NCI-H2081 (cell line): ENCODE data around the gene NDUFS6.
A peak's percentile ranks its signal among the peaks of the same experiment; 100 is the strongest.

ENCODE experiments used
- DNase-seq, 2 experiments: peaks; one replicate each; lab custom pipeline; 2025; lab: John Stamatoyannopoulos, UW

The NDUFS6 gene

DNA sequence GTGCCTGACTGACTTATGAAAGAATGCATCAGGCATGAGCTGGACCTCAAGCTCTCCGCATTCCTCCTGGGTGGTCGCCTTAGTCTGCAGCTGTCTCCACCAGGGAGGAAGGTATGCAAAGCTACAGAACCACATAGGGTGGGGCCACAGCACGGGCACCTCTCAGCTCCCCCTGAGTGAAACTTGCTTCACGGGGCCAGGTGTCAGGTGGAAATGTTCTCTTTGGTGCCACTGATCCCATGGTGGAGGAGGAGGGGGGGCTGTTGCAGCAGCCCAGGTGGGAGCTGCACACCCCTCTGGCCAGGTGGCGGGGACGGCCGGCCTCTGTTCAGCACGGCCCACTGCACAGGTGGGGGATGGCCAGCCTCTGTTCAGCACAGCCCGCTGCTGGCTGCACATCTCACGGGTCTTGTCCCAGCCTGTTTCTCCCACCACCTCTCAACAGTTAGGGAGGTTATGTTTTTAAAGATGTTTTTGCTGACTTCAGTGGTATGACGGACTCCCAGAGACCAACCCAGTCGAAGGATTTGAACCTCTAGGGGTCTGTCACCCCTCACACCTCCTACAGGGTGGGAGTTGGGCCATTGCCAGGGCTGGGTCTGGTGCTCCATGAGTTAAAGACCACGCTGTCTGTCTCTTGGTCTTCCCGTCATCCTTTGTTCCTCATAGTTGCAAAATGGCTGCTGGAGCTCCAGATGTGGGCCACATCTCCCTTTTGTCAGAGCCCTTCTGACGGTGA lies 35.9 kb upstream of the NDUFS6 start:
- no peak for DNase-seq

DNA sequence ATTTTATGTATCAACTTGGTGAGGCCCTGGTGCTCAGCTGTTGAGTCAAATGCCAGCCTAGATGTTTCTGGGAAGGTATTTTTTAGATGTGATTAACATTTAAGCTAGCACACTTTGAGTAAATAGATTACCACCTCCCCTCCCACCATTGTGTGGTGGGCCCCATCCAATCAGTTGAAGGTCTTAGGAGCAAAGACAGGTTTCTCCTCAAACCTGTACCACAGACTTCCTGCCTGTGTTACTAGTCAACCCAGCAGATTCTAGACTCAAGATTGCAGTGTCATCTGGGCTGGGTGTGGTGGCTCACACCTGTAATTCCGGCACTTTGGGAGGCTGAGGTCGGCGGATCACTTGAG lies 35.3 kb upstream of the NDUFS6 start:
- DNase-seq = no peak

GRCh38 chr5:1767524-1768282 lies 33.5 kb upstream of the NDUFS6 start:
- no peak for DNase-seq

DNA sequence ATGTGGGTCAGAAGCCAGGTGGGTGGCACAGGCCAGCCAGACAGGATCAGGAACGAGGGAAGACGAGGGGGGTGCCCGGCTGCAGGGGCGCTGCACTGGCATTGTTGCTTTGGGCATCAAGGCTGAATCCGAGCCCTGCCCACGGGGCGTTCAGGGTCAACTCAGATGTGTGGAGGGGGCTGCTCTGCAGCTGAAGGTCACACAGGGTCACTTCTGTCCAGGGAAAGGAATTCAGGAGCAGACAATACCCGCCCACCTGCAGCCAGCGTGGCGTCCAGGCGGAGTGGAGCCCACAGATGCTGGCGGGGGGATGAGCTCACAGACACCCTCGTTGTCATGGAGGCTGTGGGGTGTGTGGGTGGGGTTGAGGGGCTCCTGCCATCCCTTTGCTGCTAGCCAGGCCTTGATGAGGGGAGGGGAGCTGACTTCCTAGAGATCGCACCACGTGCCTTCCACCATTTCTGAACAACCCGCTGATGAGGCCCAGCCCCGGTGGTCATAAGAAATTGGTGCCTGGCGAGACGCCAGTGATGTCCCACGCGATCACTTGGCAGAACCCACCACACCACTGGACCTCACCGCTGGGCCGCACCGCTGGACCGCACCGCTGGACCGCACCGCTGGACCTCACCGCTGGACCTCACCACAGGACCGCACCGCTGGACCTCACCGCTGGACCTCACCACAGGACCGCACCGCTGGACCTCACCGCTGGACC lies 32.8 kb upstream of the NDUFS6 start:
- DNase-seq = no peak

GRCh38 chr5:1769017-1769640 lies 32.1 kb upstream of the NDUFS6 start:
- no peak for DNase-seq

DNA sequence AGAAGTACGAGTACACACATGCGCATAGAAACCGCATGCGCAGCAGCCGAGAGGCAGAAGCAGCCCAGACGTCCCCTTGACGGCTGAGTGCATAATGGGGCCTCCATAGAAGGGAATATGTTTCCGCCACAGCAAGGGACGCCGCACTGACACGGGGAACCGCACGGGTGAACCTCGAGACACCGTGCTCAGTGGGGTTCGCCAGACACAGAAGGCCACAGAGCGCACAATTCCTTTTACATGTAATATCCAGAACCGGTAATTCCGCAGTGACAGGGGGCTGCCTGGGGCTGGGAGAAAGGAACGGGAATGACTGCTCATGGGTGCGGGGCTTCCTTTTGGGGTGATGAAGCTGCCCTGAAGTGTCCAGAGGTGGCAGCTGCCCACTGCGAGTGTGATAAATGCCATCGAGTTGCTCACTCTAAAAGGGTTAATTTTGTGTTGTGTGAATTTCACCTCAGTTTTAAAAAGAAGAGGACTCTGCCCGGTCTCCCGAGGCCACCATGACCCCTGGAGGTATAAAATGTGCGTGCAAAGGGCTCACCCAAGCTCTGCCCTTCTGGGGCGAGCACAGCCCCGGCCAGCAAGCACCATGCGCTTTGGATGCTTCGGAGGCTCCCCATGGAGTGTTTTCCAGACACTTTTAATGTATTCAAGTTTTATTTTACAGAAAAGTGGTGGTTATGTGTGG lies 31.3 kb upstream of the NDUFS6 start:
- DNase-seq = no peak

DNA sequence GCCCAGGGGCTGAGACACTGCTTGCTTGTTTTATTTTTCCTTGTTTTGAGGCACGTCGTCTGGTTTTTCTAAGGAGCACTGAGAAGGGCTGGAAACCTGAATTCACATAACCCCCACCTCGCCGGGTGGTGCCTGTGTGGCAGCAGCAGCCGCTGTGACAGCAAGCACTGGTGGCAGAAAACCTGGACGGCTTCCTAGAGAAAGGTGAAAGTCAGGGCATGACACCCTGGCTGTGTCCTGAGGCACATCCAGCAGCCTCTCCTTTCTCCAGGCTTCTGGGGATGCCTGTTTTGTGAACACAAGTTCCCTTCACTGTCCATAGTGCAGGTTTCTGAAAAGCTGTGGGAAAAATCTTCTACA lies 30.8 kb upstream of the NDUFS6 start:
- no peak for DNase-seq

DNA sequence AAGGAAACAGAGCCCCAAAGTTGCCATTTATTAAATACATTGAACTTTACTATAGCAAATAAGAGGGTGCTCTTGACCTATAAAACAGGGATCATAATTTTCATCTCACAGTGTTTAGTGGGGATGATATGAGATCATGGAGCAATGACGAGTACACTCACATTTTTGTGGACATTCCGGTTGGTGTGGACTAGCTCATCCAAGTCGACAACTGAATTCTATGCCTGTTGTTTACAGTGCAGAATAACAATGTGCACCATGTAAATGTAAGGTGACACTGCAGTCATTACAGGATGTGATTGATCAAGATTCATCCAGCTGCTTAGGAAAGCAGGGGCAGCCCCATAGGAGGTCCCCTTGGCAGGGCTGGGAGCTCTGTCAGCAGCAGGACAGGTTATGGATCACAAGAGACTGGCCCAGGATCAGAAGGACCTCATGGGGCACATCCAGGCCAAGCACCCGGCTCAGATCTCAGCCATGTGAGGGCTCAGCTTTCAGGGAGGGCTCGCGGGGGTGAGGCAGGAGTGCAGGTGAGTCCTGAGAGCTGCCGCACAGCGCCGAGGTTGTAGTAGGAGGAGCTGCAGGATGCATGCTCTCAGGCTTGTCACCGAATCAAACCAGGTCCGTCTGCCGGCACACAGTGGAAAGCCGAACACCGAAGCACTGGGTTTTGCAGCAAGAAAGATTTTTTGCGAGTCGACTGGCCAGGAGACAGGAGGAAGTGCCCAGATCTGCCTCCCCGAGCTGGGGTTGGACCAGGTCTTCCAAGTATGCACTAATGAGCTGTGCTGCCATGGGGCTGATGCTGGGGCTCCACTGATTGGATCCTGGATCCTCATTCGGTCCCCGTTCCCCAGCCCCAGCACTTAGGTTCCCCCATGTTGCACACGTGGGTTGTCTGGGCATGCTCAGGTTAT lies 29.8 kb upstream of the NDUFS6 start:
- peak in 1 of 2 experiments; percentile 30 for DNase-seq

GRCh38 chr5:1772634-1773033 lies 28.6 kb upstream of the NDUFS6 start:
- no peak for DNase-seq

DNA sequence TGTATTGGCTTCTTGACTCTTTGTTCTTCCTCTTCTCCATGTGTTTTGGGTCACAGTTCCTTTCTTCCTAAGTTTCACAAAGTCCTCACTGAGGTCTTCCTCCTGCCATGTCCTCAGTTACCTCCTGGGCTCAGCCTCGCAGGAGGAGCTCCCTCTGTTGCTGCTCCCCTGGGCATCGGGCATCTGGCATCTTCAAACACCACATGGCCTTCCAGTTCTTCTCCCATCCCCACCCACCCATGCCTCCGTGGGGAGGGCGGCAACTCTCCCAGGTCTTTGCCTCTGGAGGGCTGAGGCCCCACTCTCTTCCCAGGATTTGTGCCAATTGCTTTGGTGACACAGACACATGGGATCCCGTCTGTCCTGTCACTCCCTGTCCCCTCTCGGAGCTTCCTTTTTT lies 24.4 kb upstream of the NDUFS6 start:
- DNase-seq = no peak

DNA sequence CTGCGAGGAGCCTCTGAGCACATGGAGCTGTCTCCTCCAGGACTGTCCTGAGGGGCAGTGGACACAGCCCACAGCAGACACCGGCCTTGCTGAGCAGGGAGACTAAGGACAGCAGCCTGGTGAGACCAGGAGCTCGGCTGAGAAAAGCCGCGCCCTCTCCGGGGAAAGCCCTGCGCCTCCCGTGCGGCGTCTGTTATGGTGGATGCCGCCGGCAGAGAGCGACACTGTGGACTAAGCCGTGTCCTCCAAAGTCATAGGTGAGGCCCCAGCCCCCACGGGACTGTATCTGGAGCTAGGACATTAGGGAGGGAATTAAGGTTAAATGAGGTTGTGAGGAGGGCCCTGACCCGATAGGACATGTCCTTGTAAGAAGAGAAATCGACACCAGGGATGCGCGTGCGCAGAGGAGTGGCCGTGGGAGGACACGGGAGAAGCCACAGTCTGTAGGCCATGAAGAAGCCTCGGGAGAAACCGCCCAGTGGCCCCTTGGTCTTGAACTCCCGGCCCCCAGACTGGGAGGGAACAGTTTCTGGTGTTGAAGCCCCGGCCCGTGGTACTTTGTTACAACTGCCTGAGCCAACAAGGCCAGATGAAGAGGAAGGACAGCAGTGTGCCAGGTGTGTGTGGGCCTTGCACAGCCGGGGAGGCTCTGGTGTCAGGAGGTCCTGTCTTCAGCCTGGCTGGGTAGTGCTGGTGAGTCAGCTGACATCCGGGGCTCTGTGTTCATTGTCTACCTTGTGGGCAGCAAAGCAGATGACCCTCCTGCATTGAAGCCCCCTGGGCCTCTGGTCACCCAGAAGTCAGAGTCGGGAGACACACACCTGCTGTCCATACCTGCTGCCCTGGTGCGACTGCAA lies 23.7 kb upstream of the NDUFS6 start:
- no peak for DNase-seq

DNA sequence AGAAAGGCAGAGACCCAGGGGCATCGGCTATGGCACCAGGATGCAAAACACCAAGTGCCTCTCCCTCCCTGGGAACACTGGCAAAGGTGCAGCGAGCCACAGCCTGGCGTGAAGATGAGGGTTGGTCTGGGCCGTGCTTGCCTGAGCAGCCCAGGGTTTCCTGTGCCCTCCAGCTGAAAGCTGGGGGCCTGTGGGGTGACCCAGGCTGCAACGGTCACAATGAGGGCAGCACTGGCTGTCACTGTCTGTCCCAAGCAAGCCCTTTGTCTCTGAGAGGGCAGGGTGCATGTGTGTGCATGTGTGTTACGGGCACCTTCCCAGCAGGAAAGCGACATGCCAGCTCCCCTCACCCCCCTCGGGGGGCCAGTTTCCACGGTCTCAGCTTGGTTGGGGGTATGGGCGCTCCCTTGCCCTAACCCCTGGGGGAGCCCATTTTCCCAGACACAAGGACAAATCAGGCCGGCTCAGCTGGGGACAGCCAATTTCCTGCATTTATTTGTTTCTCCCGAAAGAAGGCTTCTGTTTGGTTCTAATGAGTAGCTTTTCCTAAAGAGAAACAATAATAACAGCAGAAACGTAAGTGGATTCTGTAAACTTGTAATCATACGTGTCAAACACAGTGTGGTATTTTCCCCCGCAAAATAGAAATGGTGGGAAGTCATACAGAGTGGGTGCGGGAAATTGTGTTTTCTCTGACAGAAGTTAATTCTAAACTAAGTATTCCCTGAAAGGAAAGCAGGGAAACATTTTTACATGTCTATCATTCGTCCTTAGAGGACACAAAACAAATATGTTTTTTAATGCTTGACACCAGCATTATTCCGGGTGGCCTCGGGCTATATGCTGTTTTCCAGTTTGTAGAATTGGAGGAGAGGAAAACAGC lies 22.8 kb upstream of the NDUFS6 start:
- DNase-seq = no peak

GRCh38 chr5:1779021-1779680 lies 22.1 kb upstream of the NDUFS6 start:
- no peak for DNase-seq

- DNase-seq = no peak
Measured at GRCh38 chr5:1779782-1780613, 21.2 kb upstream of the NDUFS6 start.

DNA sequence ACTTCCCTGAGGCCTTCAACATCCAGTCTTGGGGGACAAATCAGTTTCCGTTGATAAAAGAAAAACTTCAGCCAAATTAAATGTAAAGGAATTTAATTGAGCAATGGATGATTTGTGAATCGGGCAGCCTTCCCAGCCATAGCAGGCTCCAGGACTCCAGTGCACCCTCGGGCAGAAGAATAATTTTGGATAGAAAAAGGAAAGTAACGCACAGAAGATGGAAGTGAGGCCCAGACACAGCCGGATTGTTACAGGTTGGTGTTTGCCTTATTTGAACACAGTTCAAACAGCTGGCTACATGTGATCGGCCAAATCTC lies 20.6 kb upstream of the NDUFS6 start:
- no peak for DNase-seq

- DNase-seq = no peak
Measured at GRCh38 chr5:1781107-1781506, 20.1 kb upstream of the NDUFS6 start.

GRCh38 chr5:1781726-1782384 lies 19.4 kb upstream of the NDUFS6 start:
- no peak for DNase-seq
